Ecto neural progenitor cell (in vitro differentiated cells): Measurements from ENCODE around the gene CCDC83.
"Not testable (repeated sequence)": the region's sequence is repeated elsewhere in the genome, so short reads cannot be mapped to it uniquely, and the experiment has no call there.

Source experiments
- DNase-seq: peaks from one replicate; pipeline ENCODE4 v3.0.0-alpha.2; 2018; ENCODE audit warnings: low spot score

The CCDC83 gene

DNA sequence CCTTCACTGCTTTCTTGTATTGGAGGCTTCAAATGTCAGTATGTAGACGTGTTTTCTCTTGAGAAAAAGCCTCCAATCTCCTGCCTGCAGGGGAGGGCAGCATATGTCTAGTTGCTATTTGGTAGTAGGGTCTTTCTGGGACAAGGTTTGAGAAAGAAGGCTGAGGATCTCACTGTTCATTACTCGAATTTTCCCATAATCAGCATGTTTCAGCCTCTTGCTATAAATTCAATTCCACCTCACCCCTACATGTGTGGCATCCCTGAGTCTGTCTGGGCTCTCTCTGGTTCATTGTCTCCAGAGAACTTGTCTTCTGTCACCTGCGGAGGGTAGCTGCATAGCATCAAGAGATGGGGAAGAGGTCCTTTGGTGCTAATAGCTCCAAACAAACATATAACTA lies 19.5 kb upstream of the CCDC83 start:
- no peak for DNase-seq

DNA sequence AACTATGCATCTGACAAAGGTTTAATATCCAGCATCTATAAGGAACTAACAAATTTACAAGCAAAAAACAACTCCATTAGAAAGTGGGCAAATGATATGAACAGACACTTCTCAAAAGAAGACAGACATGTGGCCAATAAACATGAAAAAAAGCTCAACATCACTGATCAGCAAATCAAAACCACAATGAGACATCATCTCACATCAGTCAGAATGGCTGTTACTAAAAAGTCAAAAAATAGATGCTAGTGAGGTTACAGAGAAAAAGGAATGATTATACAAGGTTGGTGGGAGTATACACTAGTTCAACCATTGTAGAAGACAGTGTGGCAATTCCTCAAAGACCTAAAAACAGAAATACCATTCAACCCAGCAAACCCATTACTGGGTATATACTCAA lies 14.3 kb upstream of the CCDC83 start:
- DNase-seq, result not testable (repeated sequence)

DNA sequence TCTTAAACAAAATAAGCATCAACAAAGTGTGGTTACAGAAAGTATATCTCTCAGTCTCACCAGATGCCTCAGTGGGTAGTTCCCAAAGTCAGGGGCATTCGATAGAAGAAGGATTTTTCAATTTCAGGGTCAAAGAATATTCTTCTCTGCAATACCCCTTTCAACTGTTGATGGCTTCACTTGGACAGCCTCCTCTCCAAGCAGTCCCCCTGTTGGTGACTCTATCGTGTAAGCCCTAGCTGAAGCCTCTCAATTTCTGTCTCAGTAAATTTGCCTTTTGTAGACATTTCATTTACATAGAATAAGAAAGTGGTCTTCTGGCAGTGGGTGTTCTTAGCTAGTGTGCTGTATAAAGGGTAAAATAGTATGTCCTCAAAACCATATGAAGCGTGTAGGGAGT lies 11.3 kb upstream of the CCDC83 start:
- no peak for DNase-seq

DNA sequence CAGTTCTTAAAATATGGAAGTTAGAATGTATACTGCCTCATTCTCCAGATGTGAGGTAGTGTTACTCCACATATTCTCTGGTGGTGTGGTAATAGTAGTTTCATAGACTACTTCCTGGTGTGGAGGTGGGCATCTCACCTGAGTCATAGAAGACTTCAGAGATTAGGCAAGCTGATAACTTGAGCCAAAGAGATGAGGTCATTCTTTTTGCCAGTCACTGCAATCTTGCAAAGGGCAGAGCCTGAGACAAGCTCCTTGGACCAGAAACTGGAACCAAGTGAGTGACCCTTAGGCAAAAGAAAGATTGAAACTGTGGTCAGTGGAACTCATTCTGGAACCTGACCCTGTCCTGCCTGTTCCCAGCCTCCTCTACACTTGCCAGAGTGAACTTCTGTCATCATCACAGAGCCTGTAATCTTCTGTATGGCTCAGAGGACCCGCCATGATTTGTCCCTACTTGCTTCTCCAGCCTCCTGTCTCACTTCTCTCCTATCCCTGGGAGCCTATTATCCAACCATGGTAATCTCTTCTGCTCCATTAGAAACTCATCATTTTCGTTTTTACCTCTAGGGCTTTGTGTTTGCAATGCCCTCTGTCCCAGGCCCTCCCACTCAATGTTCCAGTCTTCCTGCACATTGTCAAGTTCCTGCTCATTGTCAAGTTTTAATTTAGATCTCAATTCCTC lies 10.6 kb upstream of the CCDC83 start:
- DNase-seq, result no peak

DNA sequence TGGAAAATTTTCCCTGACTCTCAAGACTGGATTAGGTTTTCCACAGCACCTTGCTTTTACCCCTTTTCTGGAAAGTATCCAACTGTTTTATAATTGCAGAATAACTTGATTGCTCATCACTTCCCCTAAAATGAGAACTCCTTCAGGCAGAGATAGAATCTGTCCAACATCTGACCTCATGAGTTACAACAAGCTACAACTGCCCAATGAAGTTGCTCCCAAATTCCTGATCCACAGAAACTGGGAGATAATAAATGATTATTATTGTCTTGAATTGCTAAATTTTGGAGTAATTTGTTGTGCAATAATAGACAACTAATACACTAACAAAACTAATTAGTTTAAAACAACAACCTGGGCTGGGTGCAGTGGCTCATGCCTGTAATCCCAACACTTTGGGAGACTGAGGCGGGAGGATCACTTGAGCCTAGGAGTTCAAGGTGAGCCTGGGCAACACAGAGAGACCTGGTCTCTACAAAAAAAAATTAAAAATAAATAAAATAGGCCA lies 10.0 kb upstream of the CCDC83 start:
- no peak for DNase-seq

DNA sequence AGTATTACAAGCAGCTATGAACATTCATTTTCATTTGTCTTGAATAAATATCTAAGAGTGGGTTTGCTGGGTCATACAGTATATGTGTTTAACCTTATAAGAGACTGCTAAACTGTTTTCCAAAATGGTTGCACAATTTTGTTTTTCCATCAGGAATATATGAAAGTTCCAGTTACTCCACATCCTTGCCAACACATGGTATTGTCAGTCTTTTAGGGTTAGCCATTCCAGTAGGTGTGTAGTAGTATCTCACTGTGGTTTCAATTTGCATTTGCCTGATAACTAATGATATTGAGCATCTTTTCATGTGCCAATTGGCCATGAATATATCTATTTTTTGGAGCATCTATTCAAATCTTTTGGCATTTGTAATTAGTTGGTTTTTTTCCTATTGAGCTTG lies 7.7 kb upstream of the CCDC83 start:
- no peak for DNase-seq

DNA sequence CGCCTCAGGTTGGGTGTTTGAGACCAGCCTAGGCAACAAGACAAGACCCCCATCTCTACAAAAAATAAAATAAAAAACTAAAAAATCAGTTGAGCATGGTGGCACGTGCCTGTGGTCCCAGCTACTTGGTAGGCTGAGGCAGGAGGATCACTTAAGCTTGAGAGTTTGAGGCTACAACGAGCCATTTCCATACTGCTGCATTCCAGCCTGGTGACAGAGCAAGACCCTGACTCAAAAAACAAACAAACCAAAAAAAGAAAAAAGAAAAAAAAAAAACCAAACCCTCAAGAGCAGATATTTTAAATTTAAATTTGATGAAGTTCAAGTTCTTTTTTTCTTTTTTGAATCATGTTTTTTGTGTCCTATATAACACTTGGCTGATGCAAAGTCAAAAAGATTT lies 7.2 kb upstream of the CCDC83 start:
- DNase-seq, result no peak

DNA sequence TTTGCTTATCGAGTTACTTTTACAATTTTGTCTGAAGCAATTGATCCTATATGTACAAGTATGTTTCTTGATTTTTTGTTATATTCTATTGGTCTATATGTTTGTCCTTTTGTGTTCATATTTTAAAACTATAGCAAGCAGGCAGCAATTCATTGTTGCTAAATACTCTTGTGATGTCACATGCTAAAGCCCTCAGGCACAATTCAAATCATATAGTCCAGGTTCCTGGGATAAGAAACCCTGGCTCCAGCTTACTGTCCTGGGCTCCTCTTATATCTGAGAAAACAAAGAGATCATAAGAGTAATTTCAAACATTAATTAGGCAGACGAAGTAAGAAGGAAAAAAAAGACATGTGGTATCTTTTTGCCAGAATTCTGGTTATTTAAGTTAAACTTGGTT lies 6.6 kb upstream of the CCDC83 start:
- no peak for DNase-seq

DNA sequence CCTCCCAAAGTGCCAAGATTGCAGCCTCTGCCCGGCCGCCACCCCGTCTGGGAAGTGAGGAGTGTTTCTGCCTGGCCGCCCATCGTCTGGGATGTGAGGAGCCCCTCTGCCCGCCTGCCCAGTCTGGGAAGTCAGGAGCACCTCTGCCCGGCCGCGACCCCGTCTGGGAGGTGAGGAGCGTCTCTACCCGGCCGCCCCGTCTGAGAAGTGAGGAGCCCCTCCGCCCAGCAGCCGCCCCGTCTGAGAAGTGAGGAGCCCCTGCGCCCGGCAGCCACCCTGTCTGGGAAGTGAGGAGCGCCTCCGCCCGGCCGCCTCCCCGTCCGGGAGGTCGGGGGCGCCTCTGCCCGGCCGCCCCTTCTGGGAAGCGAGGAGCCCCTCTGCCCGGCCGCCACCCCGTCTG lies 2.4 kb upstream of the CCDC83 start:
- DNase-seq, result not testable (repeated sequence)

DNA sequence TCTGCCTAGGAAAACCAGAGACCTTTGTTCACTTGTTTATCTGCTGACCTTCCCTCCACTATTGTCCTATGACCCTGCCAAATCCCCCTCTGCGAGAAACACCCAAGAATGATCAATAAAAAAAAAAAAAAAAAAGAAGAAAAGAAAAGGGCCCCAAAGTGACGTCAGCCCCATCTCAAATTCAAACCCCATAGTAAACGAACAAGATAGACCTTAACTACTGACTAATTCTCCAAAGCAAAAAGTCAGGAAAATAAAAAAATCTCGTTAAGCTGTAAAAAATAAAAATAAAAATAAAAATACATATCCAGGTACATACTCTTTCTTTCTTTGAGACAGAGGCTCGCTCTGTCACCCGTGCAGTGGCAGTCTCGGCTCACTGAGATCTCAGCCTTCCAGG lies 1.6 kb upstream of the CCDC83 start:
- DNase-seq, result not testable (repeated sequence)

DNA sequence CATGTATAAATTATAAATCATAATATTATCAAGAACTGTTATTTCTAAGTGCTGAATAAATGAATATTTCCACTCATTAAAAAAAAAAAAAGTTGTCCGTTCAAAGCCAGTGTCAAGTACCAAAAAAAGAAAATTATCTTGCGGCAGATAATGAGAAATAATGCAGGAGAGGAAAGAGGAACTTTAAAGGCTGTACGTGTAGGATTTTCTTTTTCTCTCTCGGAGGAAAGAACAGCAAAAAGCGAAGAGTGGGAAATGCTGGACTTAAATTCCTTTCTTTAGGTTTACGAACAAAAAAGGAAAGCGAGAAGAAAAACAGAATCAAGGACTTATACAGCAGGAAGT lies 999 bp upstream of the CCDC83 start:
- DNase-seq, result no peak

DNA sequence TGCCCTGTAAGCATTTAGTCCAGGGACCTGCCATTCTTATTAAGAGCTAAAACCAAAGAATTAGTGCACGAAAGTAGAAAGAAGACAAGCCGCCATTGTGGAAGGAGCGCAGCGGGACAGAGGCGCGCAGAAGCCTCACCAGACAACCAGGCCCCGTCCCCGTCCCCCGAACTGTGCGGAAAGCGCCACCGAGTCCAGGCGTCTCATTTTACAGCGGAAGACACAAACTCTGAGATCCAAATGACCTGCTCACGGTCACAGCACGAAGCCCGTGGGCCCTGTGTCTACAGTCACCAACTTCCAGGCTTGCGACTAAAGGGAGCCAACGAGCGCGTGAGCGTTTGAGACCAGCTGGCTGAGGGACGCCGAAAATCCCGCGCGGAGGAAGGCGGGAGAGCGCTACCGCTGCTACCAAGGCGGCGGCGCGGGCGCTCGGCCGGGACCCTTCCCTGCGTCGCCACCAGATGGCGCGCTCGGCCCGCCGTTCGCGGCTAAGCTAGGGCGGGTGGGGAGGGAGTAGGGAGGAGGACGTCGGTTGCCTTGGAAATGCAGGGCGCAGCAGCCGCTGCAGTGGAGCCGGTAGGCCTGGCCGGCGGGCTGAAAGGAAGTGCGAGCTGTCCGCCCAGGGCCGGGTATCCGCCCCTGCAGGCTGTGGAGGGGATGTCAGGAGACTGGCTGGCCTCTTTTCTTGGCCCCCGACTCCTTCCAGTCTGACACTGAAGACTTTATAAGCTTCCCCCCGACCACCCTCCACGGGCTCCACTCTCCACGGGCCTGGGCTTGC lies 434 bp upstream of the CCDC83 start:
- peak; percentile 98 for DNase-seq

DNA sequence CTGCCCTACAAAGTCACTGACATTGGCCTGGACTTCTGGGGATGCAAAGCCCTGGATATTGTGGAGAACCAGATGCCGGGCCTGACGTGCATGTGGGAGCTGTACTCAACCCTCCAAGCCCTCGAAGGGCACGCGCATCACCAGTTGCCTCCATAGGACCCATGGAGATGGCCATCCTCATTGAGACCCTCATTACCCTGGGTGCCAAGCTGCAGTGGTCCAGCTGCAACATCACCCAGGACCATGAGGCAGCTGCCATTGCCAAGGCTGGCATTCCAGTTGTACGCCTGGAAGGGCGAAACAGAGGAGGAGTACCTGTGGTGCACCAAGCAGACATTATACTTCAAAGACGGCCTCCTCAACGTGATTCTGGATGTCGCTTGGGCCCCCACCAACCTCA lies 1.9 kb downstream of the CCDC83 start:
- DNase-seq, result no peak

DNA sequence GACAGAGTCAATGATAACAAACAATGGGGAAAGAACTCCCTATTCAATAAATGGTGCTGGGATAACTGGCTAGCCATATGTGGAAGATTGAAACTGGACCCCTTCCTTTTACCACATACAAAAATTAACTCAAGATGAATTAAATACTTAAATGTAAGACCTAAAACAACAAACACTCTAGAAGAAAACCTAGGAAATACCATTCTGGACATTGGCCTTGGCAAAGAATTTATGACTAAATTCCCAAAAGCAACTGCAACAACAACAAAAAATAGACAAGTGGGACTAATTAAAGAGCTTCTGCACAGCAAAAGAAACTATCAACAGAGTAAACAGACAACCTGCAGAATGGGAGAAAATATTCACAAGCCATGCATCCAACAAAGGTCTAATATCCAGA lies 4.4 kb downstream of the CCDC83 start:
- DNase-seq, result not testable (repeated sequence)

DNA sequence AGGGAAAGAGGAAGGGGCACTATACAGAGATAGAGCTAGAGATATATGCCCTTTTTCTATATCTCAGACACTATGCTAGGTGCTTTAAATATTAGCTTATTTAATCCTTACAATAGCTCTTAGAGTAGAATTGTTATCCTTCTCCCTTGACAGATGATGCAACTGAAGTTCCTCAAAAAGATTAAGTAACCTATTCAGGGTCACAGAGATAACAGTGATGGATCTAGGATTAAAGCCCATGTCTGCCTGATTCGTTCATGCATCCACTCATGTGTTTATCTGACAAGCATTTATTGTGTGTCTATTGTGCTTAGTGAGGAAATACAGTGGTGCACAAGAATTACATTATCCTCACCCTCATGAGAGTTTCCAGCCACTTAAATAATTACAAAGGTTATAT lies 8.7 kb downstream of the CCDC83 start:
- DNase-seq, result no peak

DNA sequence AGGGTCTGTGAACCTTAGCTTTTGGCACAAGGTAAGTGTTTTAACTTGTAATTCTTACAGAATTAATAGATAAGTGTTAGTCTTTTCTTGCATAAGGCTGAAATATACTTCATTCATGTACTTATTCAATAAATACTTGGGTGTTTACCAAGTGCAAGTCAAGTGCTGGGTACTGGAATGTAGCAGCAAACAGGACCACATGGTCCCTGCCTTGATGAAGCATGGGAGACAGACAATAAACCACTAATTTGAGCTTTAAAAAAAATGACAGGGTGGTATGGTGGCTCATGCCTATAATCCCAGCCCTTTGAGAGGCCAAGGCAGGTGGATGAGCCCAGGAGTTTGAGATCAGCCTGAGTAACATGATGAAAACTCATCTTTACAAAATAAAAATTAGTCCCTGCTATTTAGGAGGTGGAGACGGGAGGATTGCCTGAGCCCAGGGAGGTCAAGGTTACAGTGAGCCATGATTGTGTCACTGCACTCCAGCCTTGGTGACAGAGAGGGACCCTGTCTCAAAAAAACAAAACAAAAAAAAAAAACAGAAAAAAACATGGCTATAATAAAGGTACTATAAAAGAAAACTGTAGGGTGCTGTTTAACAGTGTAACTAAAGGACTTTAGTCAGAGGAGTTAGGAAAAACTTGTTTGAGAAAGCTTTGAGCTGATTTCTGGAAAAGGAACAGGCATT lies 11.1 kb downstream of the CCDC83 start:
- DNase-seq, result no peak

DNA sequence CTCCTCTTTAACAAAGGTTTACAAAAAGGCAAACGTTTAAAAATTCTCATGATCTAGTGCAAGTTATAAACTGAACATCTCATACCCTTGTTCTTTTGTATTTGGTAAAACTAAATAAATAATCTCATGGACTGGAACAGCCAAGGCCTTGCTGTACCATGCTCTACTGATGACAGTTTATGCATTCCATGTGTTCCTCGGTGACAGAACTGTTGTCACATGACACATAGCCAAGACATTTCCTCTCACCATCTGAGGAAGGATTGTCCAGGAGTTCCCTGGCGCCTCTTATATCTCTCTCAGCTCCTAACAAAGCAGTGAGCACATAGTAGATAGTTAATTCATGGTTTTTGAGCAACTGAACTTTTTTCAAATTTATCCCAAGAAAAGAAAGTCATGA lies 12.6 kb downstream of the CCDC83 start:
- DNase-seq, result no peak

DNA sequence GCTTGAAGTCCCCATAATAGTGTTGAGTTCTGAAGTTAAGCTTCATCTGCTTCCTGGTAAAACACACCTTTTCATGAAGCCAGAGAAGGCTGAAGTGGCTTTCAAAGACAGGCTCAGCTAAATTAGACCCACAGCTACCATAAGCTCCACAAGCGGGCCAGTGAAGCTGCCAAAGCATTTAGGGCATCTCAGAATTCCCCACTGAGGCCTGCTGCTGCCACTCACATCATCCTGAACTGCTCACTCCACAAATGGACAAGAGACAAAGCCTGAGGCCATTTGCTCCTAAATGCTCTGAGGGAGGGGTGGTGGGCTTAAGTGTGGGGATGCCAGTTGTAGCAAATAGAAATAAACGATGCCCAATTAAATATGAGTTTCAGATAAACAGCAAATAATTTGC lies 14.6 kb downstream of the CCDC83 start:
- DNase-seq, result no peak

DNA sequence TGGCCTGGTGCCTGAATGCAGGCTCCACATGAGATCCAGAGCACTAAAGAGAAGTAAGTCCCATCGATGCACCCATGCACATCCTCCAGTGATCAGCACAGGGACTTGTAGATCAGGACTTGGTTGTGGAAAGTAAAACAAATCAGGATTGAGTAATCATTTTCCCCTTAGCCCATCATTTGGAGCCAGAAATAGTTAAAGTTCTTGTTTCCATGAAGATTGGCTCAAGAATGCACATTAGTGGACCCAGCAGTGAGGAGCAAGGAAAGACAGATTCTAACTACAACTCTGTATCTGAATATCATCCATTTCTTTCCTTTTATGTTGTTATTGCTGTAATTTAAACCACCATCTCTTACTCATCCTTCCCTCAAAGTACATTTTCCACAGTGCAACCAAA lies 19.1 kb downstream of the CCDC83 start:
- no peak for DNase-seq

DNA sequence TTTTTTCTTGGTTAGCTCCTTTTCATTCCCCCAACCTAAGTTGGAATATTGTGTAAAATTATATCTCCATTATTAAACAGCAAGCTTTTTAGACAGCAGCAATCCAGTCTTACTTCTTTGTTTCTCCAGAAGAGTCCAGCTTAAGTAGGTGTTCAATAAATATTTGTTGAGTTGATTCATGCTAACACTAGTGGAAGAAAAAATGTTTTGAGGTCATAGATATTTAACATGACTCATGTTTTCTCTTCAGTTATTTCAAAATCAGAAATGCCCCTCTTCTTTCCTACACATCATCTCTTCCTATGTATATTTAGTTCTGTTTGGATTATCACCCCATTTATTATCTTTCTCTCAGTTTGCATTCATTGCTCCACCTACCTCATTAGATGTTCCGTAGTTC lies 20.3 kb downstream of the CCDC83 start:
- DNase-seq, result no peak

DNA sequence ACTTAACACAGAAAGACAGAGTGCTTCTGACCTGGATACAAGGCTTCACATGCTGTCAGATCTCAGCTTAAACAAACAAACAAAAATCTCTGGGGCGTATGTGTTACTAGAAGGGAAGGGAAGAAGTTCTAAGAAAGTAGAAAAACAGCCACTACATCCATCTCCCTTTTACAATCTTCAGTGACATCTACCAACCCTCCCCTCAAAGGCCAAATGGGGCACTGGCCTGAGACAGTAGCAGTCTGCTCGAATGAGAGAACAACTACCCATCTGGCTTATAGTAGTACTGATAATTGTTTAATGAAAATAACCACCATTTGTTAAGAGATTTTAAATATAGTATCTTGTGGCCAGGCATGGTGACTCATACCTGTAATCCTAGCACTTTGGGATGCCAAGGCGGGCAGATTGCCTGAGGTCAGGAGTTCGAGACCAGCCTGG lies 29.4 kb downstream of the CCDC83 start:
- DNase-seq, result no peak

DNA sequence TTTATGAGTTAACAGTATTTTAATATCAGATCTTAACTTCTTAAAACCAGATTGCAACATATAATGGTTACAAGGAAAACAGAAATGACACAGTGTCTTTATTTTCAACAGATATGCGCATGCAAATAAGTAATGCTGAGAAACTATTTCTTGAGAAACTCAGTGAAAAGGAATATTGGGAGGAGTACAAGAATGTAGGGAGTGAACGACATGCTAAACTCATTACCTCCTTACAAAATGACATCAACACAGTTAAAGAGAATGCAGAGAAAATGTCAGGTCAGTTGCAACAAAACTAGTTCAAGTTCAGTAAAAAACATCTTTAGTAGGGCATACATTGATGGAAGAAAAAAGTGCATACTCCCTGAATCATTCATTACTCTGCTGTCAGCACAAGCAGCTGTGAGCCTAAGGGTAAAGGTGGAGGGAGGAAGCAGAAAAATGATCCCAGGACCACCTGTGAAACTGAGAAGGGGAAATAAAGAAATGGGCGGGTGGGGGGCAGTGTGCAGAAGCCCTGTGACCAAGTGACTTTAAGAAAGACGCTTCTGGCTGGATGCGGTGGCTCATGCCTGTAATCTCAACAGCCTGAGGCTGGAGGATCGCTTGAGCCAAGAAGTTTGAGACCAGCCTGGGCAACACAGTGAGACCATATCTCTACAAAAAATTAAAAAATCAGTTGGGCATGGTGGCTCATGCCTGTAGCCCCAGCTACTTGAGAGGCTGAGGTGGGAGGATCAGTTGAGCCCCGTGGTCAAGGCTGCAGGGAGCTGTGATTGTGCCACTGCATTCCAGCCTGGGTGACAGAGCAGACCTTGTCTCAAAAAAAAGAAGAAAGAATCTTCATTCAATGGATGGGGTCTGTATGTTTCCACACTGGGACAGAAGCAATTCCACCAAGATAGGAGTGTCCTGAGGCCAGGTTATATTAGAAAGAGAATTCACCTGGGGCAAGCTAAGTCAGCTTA lies 31.2 kb downstream of the CCDC83 start:
- DNase-seq, result no peak
